ENCODE results near the gene SMCO1.
"Not testable (repeated sequence)": the region's sequence is repeated elsewhere in the genome, so short reads cannot be mapped to it uniquely, and the experiment has no call there.

SMCO1 gene

DNA sequence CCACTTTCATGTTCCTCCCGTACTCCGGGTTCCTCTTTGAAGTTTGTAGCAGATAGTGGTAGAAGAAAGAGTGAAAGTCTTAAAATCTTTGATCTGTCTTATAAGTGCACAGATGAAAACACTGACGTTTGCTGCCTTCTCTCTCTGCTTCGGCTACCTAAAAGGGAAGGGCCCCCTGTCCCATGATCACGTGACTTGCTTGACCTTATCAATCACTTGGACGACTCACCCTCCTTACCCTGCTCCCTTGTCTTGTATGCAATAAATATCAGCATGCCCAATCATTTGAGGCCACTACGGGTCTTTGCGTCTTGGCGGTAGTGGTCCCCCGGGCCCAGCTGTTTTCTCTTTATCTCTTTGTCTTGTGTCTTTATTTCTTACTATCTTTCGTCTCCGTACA, 6.1 kb upstream of the SMCO1 start:
- DNase-seq, result not testable (repeated sequence)

DNA sequence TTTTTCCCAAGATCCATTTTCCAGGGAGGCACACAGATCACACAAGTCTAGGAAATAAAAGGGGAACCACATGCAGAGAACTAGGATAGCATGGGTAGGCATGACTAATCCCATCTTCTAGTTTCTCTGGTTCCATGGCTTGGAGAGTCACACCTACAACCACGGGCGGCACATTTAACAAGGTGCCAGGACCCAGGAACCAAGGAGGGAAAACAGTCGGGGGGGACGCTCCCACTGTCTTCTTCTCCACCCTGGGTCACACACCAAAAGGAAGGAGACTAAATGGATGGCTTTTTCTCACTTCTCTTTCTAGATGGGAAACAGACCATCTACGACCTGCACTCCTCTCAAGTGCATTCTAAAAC, 4.6 kb upstream of the SMCO1 start:
- peak in 1 of 5 experiments; percentile 62 for DNase-seq

DNA sequence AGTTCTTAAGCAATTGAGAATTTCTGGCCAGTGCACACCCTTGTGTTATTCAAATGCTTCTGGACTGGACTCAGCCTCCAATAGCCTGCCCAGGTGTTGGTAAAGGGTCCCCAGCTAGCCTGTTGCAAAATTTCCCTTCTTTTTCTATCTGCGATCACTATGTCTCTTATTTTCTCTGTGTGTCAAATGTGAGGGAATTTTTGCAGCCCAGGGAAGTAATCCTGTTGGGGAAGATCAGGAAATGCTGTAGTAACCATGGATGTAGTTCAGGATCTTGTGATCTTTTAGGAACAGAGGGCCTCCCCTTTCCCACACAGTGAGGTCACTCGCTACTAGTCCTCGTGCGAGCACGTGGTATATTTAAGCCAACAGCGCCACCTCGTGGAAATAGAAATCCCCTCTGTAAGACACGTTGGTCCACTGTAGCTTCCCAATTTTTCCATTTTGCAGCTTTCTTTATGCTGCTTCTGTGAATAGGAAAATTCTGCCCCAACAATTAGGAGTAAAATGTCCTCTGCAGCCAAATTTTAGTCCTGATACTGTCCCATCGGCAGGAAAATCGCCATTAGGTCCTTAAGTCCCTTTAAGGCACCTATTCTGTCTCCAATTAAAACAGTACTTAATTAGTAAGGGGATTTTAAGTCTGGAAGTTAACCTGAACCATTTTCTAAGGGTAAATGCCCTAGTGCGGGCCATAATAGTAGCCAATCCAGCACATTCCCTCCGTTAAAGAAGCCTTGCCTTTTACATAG, 4.0 kb upstream of the SMCO1 start:
- DNase-seq, result peak in 4 of 5 experiments; percentile 15 to 62 (median 44)

DNA sequence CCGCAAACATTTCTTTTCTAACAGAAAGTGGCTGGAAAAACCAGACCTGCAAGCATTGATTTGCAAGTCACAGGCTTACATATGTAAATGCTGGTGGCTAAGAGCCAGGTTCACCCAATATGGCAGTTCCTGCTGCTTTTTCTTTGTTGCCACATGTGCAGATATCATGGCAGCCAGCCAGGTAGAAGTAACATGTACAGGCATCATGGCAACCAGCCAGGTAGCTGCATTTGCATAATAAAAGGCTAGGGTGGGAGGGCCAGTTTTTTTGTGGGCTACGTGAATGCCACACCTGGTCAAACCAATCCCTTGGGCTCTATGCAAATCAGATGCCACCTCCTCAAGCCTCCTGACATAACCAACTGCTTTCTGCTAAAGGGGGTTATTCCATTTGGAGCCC, 2.8 kb upstream of the SMCO1 start:
- DNase-seq, result no peak

DNA sequence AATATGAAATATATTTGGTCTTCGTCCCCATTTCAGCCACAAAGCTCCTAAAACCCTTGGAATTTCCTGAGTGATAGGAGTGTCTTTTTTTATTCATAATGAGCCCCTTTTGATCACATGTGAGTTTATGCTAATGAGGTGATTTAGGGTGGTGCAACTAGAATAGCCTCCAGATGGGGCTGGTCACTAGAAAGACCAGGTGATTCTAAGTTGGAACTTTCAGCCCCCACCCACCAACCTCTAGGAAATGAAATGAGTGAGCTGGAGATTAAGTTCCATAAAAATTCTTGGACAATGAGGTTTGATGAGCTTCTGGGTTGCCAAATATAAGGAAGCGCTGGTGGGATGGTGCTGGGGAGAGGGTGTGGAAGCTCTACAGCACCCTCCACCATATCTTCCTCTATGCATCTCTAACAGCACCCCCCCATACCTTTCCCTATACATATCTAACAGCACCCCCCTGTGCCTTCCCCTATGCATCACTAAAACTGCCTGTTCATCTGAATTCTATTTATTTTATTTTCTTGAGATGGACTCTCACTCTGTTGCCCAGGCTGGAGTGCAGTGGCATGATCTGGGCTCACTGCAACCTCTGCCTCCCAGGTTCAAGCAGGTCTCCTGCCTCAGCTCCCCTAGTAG, 2.1 kb upstream of the SMCO1 start:
- DNase-seq, result no peak

DNA sequence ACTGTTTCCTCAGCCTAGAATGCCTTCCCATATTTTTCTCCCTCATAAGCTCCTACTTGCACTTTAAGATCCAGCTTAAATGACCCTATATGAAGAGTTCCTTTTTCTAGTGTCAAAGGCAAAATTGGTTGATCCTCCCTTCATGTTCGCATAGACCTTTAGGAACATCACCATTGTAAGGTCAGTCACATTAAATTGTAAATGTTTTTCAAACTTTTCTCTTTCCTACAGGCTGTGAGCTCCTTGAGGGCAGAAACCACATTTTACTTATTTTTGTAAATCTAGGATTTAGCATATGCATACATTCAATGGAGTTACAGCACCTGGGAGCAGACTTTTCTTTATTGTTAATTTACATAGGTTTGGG, 813 bp downstream of the SMCO1 start:
- DNase-seq, result no peak

GRCh38 chr3:196513697-196514349, 1.3 kb downstream of the SMCO1 start:
- no peak for DNase-seq

GRCh38 chr3:196511646-196512425, 3.3 kb downstream of the SMCO1 start:
- peak in 1 of 5 experiments; percentile 52 for DNase-seq

GRCh38 chr3:196511108-196511507, 4.0 kb downstream of the SMCO1 start:
- not testable (repeated sequence) for DNase-seq

- no peak for DNase-seq
These were observed 8.5 kb downstream of the SMCO1 start for GRCh38 chr3:196506687-196507086.

- no peak for DNase-seq
These were observed 10.6 kb downstream of the SMCO1 start for GRCh38 chr3:196504556-196504955.

DNA sequence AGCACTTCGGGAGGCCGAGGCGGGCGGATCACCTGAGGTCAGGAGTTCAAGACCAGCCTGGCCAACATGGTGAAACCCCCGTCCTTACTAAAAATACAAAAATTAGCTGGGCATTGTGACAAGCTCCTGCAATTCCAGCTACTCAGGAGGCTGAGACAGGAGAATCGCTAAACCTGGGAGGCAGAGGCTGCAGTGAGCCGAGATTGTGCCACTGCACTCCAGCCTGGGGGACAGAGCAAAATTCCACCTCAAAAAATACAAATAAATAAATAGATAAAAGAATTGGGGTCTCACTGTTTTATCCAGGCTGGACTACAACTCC, 11.1 kb downstream of the SMCO1 start:
- not testable (repeated sequence) for DNase-seq

DNA sequence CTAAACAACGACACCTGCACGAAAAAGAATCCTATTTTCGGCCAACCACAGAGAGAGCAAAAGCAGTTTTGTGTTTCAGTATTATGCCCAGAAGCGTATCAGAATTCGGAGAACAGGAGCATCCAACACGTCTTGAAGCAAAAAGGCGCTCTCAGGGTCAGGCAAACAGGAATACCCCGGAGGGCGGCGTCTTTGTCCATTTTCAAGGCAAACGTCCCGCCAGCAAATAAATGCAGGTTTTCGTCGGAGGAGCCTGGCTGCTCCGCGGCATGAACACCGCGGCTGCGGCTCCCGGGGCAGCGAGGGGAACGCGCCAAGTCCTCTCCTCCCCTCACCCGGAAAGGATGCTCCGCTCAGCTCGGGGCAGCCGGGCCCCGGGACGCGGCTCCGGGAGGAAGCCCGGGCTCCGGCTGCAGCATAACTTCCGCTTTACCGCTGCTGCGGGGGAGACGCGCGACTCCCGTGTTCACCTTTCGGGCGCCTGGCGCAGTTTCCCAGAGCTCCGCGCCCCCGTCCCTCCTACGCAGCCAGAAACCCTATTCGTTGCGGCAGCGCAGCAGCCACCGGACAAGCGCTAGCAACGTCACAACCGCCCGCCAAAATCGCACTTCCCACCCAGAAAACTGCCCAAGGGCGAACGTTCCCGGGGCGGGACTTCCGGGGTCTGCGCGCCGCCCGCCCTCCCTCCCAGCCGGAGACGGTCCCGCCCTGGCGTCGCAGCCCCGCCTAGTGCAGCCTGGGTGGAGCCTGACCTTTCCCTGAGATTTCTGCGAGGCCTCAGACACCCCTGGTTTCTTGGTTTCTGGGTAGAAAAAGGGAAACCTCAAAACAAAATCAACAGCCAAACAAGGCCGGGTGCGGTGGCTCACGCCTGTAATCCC, 11.7 kb downstream of the SMCO1 start, which contains the start of gene RNF168:
Gene RNF168, minus strand, starts transcription at position 573 of the 881 bp plus-strand sequence. CDS start 595 bp downstream, outside the sequence.
- DNase-seq, result peak; percentile 80 to 97 (median 87)

DNA sequence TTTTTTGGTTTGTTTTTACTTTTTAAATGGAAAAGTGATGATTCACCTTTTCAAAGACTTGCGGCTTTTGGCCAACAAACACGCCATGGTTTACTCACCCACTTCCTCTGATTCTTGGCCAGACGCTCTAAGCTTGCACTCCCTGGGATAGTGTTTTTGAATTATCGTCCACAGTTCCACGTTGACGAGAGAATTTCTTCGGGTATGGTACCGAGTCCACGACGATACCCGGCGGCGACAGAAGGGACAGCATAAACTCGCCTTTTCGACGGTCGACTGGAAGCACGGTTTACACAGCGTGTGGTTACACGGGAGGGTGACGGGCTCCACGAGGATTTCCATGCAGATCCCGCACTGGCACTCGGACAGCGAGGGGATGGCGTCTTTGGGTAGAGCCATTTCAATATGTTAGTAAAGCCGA, 12.4 kb downstream of the SMCO1 start:
- DNase-seq, result peak in 4 of 5 experiments; percentile 35 to 90 (median 60)

- DNase-seq, result peak in 1 of 5 experiments; percentile 36
These were observed 13.7 kb downstream of the SMCO1 start for GRCh38 chr3:196501316-196502044.

DNA sequence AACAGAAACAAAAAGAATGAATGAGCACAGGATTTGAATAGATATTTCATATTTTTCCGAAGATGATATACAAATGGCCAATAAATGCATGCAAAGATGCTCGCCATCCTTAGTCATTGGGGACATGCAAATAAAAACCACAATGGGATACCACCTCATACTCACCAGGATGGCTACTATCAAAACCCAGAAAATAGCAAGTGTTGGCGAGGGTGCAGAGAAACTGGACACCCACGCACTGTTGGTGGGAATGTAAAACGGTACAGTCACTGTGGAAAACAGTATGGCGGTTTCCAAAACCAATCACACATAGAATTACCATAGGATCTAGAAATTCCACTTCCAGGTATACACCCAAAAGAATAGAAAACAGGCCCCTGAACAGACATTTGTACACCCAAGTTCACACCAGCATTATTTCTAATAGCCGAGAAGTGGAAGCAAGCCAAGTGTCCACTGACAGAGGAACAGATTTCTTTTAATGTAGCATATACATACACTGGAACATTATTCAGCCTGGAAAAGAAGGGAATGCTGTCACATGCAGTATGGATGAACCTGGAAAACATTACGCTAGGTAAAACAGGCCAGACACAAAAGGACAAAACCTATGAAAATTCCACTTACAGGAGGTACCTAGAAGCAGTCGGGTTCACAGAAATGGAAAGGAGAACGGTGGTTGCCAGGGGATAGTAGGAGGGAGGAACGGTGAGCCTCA, 15.2 kb downstream of the SMCO1 start:
- DNase-seq, result peak in 1 of 5 experiments; percentile 12

- no peak for DNase-seq
These were observed 16.1 kb downstream of the SMCO1 start for GRCh38 chr3:196499061-196499460.

DNA sequence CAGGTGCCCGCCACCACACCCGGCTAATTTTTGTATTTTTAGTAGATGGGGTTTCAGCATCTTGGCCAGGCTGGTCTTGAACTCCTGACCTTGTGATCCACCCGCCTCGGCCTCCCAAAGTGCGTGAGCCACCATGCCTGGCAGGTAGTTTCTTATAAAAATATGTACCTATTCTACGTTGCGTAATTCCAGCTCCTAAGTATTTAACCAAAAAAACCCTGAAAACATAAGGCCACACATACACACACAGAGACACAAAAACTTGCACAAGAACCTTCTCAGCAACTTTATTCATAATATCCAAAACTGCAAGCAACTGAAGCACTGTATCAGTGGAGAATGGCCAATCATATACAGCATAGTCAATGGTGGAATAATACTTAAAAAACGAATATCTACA, 16.8 kb downstream of the SMCO1 start:
- no peak for DNase-seq

- DNase-seq, result no peak
These were observed 19.0 kb downstream of the SMCO1 start for GRCh38 chr3:196496183-196496582.

- DNase-seq, result no peak
These were observed 21.9 kb downstream of the SMCO1 start for GRCh38 chr3:196493292-196493691.

DNA sequence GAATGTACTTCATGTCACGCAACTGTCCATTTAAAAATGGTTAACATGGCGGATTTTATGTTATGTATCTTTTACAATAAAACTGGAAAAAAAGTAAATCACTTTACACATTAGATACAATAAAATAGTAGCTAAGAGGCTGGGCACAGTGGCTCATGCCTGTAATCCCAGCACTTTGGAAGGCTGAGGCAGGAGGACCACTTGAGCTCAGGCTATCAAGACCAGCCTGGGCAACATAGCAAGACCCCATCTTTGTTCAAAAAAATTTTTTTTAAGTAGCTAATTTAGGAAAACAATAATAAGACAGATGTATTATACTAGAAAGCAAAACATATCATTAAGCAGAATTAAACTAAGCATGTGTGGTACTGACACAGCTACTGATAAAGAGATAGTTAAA, 23.1 kb downstream of the SMCO1 start:
- no peak for DNase-seq
